GM13977 (cell line): ENCODE results near the gene CALN1.

Experiments
- DNase-seq: peaks from one replicate; pipeline ENCODE4 v3.0.0; 2012; ENCODE audit warnings: low spot score
- CTCF ChIP-seq: IDR thresholded peaks from 2 replicates; pipeline ENCODE4 v1.5.1; 2012; ENCODE audit warnings: mild to moderate bottlenecking, control low read depth; ENCODE audit not compliant: insufficient read depth; ENCODE audit errors: extremely low read depth, missing control alignments
- in situ Hi-C: fragments of 300-500 bp; cut with MboI; formaldehyde crosslinking; loops from one replicate; pipeline ENCODE4 v1.12.0; 2022; ENCODE audit warnings: low sequenced_read_pairs, low pct_unique_long_range_greater_than_20kb, mixed read lengths, inconsistent platforms; ENCODE audit not compliant: unreplicated experiment

The CALN1 gene

DNA sequence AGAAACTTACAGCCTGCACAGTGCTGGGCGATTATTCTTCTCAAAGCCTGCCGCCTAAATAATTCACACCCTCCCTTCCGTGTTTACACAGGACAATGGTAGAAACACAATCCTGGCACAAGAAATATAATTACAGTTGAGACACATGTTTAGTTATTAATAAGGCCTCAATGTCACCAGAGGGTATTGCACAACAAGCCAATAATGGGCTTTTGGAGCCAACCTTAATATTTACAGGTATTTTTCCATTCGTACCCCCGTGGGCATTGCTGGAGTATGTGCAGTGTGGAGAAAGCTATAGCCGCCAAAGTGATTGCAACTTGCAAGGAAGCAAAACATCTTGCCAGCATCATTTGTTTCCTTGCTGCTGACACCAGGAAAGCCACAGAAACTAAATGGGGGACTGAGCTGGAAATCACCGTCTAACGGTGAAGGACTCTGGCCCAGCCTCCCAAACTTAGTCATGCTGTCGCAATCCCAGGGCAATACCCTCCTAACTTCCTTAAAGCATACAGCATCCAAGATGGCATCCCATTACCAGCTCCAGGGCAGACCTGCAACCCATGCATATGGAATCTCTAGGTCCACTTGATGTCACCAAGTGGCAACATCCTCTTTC is 8.6 kb downstream of the CALN1 start:
- DNase-seq, result no peak
- no peak for TF ChIP-seq CTCF
- in situ Hi-C loops, result no loop called here

DNA sequence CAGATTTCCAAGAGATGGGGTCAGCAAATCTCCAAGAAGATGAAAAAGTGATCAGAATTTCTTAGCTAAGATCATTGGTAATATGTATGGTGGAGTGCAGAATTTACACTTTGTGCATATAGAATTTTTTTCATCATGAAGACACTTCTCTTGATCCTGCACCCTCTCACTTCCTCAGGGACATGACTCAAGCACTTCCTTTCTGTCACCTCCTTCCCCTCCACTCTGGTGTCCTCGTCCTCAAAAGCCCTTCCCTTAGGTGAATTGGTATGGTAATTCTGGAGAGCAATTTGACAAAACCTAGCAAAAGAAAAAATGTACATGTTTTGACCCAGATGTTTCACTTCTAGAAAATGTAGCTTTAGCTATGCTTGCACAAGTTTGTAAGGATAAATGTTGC is 18.1 kb downstream of the CALN1 start:
- no peak for DNase-seq
- in situ Hi-C loops, result no loop called here

DNA sequence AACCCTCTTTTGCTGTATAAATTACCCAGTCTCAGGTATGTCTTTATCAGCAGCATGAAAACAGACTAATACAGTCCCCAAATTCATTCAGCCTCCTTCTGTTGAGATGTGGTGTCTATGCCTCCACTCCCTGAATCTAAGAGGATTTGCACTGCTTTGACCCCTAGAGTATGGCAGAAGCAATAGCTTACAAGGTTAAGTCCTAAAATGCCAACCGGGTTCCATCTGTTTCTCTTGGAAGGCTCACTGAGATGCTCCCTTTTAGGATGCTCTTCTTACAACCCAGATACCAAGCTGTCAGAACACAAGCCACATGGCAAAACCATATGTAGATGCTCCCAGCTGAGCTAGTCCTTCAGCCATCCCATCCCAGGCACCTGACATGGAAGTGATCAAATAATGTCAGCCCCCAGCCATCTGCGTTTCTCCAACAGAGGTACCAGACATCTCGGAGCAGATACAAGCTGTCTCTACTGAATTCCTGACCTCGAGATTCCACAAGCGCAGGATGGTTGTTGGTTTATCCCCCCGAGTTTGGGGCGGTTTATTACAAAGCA is 20.2 kb downstream of the CALN1 start:
- TF ChIP-seq CTCF, result no peak
- DNase-seq, result no peak
- in situ Hi-C loops, result no loop called here

More for the DNA sequence above, 18.1 kb downstream of the CALN1 start:
- TF ChIP-seq CTCF, result no peak

DNA sequence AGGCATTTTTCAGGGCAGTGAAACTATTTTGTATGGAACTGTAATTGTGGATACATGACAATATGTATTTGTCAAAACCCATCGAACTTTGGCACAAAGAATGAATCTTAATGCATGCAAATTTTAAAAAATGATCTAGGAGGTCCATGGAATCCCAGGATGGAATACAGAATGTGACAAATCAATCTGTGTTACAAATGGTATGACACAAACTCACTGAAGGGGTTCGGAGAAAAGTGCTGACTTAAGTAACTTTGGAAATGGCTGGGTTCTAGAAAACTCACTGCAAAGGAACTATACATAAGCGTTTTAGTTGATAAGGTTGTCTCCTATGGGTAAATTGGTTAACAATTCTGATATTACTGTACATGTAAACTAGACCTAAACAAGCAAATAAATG is 26.0 kb downstream of the CALN1 start:
- in situ Hi-C loops, result no loop called here
- TF ChIP-seq CTCF, result no peak
- DNase-seq, result no peak

- DNase-seq, result no peak
- in situ Hi-C loops, result no loop called here
- no peak for TF ChIP-seq CTCF
Observed at GRCh38 chr7:72362246-72362645, 49.9 kb downstream of the CALN1 start.

DNA sequence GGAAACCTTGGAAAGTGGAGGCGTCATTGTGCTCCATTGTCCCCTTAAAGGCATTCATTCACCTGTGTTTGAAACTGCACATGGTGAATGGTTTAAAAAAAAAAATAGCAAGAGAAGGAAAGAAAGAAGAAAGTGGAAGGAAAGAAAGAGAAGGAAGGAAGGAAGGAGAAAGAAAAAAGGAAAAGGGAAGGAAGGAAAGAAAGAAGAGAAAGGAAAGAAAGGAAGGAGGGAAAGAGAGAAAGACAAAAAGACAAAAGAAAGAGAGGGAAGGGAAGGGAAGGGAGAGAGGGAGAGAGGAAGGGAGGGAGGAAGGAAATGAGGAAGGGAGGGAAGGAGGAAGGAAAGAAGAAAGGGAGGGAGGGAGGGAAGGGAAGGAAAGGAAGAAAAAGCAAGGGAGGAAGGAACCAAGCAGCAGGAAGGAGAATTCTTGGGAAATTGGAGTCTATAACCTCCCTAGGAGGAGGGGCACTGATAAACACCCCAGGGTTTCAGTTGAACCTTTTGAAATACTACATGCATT is 66.9 kb downstream of the CALN1 start:
- no peak for TF ChIP-seq CTCF
- in situ Hi-C loops, result no loop called here
- DNase-seq, result no peak
